Adipocyte (in vitro differentiated cells): ENCODE results near the gene MPST.

Source experiments
- DNase-seq: peaks from one replicate; pipeline ENCODE4 v3.0.0-alpha.2; 2015; ENCODE audit warnings: low read depth
- H3K27me3 ChIP-seq: replicated peaks from 2 replicates; pipeline ENCODE4 v1.7.0; 2013; ENCODE audit warnings: mild to moderate bottlenecking, low read length, moderate library complexity; ENCODE audit not compliant: control insufficient read depth, insufficient read depth
- H3K36me3 ChIP-seq: 2 replicates; pipeline ENCODE4 v1.7.0; 2013; ENCODE audit warnings: low read length, mild to moderate bottlenecking, moderate library complexity; ENCODE audit not compliant: control insufficient read depth, insufficient read depth, severe bottlenecking
- H3K4me1 ChIP-seq: 2 replicates; pipeline ENCODE4 v1.7.0; 2013; ENCODE audit warnings: mild to moderate bottlenecking, low read length, moderate library complexity; ENCODE audit not compliant: control insufficient read depth, insufficient read depth
- H3K4me3 ChIP-seq: 2 replicates; pipeline ENCODE4 v1.7.0; 2013; ENCODE audit warnings: mild to moderate bottlenecking, low read length, moderate library complexity
- H3K9ac ChIP-seq: 2 replicates; pipeline ENCODE4 v1.7.0; 2013; ENCODE audit warnings: mild to moderate bottlenecking, low read length, moderate library complexity
- H3K9me3 ChIP-seq: 2 replicates; pipeline ENCODE4 v1.7.0; 2013; ENCODE audit warnings: mild to moderate bottlenecking, low read length, moderate library complexity; ENCODE audit not compliant: control insufficient read depth

Gene MPST

DNA sequence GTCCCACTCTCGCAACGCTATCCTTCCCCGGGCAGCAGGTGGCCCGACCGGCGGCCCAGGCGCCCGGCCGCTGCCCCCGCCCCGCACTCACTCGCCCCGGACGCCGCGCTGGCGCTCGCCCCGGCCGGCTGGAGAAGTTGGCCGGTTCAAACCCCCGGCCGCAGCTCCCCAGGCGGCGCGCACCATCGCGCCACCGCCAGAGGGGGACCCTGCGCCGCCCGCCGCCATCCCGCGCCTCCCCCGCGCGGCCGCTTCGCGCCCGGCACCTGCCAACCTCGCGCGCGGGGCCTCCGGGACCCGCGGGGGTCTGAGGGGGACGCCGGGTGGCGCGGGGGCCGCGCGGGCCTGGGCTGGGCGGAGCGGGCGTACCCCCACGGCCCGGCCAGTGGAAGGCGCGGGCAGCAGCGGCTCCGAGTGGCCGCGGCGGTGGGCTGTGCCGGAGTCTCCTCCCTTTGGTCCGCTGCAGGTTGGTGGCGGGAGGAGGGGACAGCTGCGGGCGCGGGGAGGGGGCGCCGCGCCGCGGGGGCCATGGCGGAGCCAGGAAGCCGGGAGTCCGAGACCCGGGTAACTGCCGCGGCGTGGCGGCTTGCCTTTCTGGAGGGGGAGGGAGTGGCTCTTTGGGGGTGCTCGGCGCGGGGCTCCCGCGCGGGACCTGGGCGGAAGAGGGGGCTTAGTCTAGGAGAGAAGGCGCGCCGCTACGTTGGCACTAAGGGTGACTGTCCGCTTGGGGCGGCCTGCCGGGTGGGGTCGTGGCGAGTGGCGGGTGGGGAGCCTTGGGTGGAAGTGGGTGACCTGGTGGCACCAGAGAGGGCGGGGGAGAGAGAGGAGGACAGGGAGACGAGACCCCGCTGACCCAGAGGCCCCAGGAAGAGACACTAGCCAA is at the start of gene MPST, which contains the start of gene TST:
TSS of gene MPST (plus strand) at position 434 of the 883 bp plus-strand sequence. CDS start at position 529, 95 bp downstream.
TSS of gene TST (minus strand) at position 139 of the 883 bp plus-strand sequence. CDS start 715 bp downstream, outside the sequence.
- no peaks in the 10 kb centered on the region for H3K9me3 ChIP-seq
- peak within 1 kb of the TSS; percentile 94 for H3K4me3 ChIP-seq
- H3K36me3 ChIP-seq = peaks cover 16% of the 10 kb centered on the region
- H3K27me3 ChIP-seq = no peaks in the 10 kb centered on the region
- peak within 1 kb of the TSS; percentile 95 for H3K9ac ChIP-seq
- DNase-seq = peak; percentile 89
- peaks cover 47% of the 10 kb centered on the region for H3K4me1 ChIP-seq

DNA sequence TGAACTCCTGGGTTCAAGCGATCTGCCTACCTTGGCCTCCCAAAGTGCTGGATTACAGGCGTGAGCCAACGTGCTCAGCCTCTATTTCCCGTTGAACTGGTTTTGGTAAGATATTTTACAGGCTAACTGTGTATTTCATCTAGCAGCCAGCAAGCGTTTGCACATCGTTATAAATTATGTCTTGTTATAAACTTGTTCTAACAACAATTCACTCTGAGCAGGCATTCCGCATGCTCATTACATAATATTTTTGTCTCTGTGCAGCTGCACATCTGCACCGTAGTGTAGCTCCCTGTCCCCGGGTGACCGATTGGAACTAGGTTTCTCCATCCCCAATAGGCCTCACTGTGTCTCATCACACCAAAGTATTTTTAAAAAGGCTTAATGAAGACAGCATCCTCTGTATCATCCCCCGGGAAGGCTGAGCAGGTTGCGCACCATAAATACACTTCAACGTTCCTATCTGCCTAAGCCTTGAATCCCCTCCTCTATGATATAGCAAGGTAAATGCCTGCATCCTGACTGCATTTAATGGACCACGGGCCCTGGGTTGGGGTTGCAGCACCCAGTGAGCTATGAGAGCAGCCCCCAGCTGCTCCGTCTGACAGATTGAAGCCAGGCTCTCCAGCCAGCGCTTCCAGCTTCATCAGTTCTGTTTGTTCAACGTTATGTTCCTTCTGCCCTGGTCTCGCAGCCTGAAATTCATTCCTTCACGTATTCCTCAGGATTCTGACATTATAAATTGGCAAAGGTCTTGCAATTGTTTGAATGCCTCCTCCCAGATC is 48.0 kb upstream of the MPST start:
- no peak for DNase-seq
- no peak overlapping the region for H3K4me3 ChIP-seq
- no peaks in the 10 kb centered on the region for H3K9me3 ChIP-seq
- H3K9ac ChIP-seq = no peak overlapping the region
- no peaks in the 10 kb centered on the region for H3K4me1 ChIP-seq
- H3K27me3 ChIP-seq = peaks cover 22% of the 10 kb centered on the region
- no peaks in the 10 kb centered on the region for H3K36me3 ChIP-seq

- Histone ChIP-seq H3K4me1 (peaks cover 5% of the 10 kb centered on the region), H3K36me3 (no peaks in the 10 kb centered on the region), H3K27me3 (peaks cover 43% of the 10 kb centered on the region), H3K9ac (no peak overlapping the region), H3K4me3 (no peak overlapping the region), H3K9me3 (no peaks in the 10 kb centered on the region)
- no peak for DNase-seq
These were observed 42.9 kb upstream of the MPST start for GRCh38 chr22:36976606-36977005.

DNA sequence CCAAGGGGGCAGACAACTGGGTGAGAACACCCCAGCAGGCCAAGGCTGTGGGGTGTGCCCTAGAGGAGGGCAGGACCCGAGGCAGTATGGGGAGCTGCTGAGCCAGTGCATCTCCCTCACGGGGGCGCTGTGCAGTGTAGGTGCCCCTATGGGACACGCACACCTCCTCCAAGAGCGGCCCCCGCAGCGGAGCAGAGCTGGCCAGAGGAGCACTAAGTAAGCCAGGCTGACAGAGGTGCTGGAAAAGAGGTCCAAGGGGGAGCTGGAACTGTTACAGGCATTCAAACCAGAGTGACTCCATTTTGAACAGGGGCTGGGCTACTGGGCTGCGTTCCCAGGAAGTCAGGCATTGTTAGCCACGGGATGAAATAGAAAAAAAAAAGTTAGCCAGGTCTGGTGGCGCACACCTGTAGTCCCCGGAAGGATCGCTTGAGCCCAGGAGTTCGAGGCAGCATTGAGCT is 42.1 kb upstream of the MPST start:
- Histone ChIP-seq H3K4me3 (peak overlapping the region; percentile 68), H3K4me1 (peaks cover 5% of the 10 kb centered on the region), H3K9me3 (no peaks in the 10 kb centered on the region), H3K36me3 (no peaks in the 10 kb centered on the region), H3K9ac (peak overlapping the region; percentile 52), H3K27me3 (peaks cover 43% of the 10 kb centered on the region)
- DNase-seq = peak; percentile 22

- DNase-seq = peak; percentile 96
- H3K9ac ChIP-seq = peak overlapping the region; percentile 52
- H3K27me3 ChIP-seq = peaks cover 44% of the 10 kb centered on the region
- H3K4me1 ChIP-seq = peaks cover 5% of the 10 kb centered on the region
- peak overlapping the region; percentile 68 for H3K4me3 ChIP-seq
- H3K9me3 ChIP-seq = no peaks in the 10 kb centered on the region
- no peaks in the 10 kb centered on the region for H3K36me3 ChIP-seq
These were observed 41.4 kb upstream of the MPST start for GRCh38 chr22:36977947-36978660.

- Histone ChIP-seq H3K36me3 (no peaks in the 10 kb centered on the region), H3K9me3 (no peaks in the 10 kb centered on the region), H3K9ac (no peak overlapping the region), H3K4me1 (peaks cover 5% of the 10 kb centered on the region), H3K27me3 (peaks cover 48% of the 10 kb centered on the region), H3K4me3 (no peak overlapping the region)
- DNase-seq = no peak
These were observed 40.3 kb upstream of the MPST start for GRCh38 chr22:36979016-36979910.

DNA sequence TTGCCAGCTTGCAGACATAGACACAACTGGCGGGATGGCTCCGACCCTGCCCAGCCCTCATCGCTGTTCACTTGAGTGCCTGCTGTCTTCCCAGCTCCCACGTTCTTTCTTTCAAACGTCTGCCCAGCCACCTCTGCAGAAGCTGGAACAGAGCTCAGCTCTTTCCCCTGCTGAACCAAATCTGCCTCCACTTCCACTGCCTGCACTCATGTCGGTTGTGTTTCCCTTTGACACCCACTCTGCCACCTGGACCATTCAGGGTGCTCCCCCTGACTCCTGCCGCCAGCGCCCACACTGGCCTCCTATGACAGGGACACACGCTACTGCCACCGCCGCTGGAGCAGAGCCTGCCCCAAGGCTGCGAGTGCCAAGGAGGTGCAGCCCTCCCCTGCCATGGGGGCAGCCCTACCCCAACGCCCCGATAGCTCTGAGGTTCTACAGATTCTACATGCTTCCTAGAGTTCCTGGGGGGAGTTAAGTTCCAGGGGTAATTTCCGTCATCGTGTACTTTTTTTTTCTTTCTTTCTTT is 38.2 kb upstream of the MPST start:
- Histone ChIP-seq H3K36me3 (no peaks in the 10 kb centered on the region), H3K4me1 (peaks cover 5% of the 10 kb centered on the region), H3K4me3 (no peak overlapping the region), H3K9ac (no peak overlapping the region), H3K27me3 (peaks cover 44% of the 10 kb centered on the region), H3K9me3 (peaks cover 11% of the 10 kb centered on the region)
- DNase-seq = no peak

DNA sequence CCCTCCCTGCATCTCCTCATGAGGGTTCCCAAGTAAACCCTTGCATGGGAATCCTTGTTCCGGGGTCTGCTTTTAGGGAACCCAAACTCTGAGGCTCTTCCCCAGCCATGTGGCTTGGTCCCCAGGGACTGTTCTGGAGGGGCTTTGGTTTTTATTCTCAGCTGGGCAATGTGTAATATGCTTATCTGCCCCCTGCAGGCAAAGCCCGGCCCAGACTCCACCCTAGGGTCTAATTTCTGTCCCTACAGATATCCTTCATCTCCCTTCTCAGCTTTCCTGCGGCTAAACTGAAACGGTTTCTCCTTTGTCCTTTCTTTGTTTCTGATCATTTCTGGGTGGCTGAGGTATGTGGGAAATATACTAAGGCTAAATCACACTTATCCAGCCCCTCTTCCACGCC is 37.4 kb upstream of the MPST start:
- H3K9me3 ChIP-seq = peaks cover 13% of the 10 kb centered on the region
- H3K9ac ChIP-seq = no peak overlapping the region
- DNase-seq = no peak
- H3K27me3 ChIP-seq = peaks cover 35% of the 10 kb centered on the region
- peaks cover 5% of the 10 kb centered on the region for H3K4me1 ChIP-seq
- H3K36me3 ChIP-seq = no peaks in the 10 kb centered on the region
- H3K4me3 ChIP-seq = no peak overlapping the region

GRCh38 chr22:36985211-36985889 is 34.2 kb upstream of the MPST start:
- Histone ChIP-seq H3K9me3 (peaks cover 13% of the 10 kb centered on the region), H3K27me3 (peaks cover 46% of the 10 kb centered on the region), H3K4me3 (no peak overlapping the region), H3K36me3 (no peaks in the 10 kb centered on the region), H3K4me1 (peaks cover 3% of the 10 kb centered on the region), H3K9ac (no peak overlapping the region)
- DNase-seq = peak; percentile 22
